ENCODE results near the gene GPR143.

GPR143 gene

DNA sequence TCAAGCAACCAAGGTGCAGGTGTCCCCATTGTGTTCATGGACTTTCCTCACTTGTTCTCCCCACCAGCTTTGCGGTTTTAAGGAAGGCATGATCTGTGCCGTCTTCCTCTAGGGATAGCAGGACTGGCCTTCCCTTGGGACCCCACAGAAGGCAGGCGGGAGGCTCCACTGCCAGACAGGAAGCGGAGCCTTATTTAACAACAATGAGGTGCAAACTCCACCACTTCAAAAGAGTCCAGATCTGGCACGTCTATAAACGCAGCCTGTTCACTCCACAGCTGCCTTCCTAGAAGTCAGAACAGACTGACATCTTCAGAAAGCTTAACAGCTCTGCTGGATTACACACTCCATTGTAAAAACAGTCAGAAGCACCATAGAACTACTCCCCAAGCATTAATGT, 1.7 kb upstream of the GPR143 start:
- DNase-seq: no peak

DNA sequence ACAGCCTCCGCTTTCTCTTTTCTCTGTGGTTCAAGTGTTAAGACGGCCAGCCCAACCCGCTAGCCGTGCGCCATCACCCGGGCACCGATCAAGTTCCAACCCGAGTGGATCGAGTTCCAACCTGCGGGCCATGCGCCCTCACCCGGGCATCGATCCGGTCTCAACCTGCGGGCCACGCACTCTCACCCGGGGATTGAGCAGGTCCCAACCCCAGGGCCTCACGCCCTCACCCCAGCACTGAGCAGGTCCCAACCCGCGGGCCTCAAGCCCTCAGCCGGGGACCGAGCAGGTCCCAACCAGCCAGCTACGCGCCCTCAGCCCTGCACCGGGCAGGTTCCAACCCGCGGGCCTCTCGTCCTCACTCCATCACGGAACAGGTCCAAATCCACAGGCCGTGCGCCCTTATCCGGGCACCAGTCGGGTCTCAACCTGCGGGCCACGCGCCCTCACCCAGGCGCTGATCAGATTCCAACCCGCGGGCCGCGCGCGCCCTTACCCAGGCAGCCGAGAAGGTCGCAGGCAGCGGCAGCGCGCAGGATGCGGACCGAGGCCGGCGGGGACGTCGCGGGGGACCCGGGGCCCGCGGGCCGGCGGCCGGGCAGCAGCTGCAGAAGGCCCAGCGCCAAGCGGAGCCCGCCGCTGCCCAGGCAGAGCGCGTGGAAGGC, 443 bp downstream of the GPR143 start:
- no peak for DNase-seq

DNA sequence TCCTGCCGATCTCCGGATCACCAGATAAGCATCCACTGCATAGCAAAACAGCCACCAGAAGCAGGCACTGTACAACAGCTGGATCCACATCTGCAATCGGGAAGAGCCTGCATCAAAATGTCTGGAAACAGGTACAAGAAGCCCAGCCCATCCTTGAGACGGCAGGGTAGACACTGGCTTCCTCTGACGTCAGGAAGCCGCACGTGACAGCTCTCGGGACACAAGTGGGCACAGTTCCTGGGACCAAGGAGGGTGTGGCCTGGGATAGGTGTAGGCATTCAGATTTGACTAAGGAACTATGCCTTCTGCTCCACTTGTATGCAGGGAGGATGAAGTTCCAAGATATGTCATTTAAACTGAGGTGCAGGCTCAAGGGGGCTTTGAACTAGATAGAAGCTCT, 6.3 kb downstream of the GPR143 start:
- DNase-seq: peak; percentile 24

DNA sequence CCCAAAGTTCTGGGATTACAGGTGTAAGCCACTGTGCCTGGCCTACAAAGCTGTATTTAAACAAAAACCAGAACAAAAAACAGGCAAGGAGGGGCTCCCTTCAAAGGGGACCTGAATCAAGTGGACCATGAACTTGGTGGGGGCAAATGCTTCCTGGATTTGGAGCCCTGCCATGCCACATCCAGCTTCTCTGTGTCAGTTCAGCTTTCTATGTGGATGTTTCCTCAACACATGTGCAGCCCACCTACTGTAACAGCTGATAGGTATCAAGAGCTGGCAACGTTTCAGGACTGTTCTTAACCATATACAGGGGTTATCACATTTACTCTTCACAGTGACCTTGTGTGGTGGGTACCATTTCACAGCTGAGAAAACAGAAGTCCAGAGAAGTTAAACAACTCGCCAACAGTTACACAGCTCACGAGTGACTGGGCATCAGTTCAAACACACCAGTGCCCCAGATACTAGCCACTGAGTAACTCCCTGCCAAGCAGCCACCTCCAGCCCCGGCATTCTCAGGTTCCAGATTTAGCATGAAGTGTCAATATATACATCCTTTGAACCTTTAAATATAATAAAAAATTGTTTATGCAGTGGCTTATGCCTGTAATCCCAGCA, 7.5 kb downstream of the GPR143 start:
- DNase-seq: no peak

DNA sequence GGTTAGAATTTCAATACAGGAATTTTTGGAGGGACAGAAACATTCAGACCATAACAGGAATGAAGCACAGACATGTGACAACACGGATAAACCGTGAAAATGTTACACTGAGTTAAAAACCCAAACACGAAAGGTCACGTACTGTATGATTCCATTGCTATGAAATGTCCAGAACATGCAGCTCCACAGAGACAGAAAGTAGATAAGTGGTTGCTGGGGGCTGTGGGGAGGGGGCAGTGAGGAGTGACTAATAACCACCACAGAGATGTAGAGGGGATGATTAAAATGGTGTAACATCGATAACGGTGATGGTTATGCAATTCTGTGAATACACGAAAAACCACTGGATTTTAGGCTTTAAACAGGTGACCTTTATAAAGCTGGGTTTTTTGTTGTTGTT, 8.3 kb downstream of the GPR143 start:
- DNase-seq: no peak

DNA sequence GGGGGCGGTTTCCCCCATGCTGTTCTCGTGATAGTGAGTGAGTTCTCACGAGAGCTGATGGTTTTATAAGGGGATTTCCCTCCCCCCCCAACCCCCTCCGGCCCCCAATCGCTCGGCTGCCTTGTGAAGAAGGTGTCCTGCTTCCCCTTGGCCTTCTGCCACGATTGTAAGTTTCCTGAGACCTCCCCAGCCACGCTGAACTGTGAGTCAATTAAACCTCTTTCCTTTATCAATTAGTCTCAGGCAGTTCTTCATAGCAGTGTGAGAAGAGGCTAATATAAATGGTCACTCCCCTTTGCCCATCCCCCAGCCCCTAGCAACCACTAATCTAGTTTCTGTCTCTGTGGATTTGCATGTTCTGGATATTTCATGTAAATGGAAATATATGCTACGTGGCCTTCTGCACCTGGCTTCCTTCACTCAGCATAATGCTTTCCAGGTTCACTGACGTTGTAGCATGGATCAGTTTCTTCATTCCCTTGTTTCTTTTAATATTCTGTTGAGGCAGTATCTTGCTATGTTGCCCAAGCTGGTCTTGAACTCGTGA, 16.4 kb downstream of the GPR143 start:
- no peak for DNase-seq

DNA sequence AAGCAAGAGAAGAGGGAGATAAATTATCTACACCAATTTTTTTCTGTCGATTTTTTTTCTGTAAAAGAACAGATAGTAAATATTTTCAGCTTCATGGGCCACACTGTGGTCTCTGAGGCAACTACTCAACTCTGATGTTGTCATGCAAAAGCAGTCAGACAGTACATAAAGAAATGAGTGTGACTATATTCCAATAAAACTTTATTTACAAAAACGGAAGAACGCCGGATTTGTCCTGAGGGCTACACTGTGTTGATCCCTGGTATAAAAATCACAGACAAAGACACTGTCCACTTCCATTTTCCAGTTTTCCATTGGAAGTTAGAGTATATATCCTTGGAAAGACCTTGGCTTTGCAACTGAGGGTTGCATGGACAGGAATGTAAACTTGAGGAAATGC, 18.0 kb downstream of the GPR143 start:
- no peak for DNase-seq

DNA sequence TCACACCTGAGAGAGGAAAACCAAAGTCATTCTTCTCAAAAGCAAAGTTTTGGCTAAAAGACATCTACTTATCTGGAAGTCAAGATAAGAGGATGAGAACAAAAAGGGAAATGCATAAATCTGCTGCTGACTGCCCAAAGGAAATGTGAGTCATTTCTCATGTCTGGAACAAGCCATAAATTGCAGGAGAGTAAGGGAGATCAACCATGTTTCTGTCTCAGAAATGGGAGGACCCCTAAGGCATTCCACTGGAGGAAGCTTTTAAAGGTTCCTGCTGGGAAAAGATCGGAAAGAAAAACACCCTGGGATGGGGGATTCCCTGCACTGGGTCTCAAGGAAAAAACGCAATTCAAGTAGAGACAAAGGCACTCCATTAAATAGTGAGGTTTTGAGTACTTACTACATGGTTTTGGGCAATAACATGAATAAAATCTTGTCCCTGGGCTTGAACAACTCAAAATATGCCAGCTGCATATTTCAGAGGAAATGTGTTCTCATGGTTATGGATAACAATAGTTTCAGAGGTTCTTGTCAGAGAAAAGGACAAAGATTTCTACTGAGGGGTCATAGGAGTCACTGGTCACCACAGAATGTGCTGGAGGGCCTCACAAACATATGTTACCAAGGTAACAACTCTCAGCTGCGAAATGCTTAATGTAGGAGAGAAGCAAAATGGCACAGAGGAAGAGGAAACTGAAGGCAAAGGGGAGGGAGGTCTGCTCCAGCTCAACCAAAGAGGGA, 19.3 kb downstream of the GPR143 start:
- no peak for DNase-seq

DNA sequence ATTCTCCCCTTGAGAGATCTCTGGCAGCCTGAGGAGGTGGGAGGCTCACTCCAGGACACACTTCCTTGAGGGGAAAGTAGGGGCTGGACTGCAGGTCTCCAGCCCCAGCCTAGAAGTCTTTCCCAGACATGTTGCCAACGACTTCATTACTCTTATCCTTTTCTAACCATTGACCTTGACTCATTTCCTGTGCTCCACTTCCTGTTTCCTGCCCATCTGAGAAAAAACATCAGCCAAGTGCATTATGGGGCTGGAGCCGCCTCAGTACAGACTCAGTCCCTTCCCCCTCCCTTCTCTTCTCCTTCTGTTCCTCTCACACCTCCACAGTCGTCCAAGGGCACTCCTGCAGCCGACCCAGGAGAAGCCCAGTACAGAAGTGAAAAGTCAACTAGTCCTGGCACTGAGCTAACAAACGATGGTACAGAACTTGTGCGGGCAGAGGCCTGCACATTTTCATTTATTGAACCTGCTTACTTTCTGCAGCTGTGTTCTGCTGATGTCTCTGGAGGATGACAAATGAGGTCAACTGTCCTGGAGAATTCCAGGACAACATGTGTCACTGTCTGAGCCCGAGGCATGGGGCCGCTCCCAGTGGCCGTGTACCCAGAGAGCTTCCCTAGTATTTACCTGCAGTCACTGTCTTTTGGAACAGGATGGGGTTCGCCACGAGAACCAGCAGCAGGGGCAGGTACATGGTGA, 20.1 kb downstream of the GPR143 start:
- DNase-seq: no peak

DNA sequence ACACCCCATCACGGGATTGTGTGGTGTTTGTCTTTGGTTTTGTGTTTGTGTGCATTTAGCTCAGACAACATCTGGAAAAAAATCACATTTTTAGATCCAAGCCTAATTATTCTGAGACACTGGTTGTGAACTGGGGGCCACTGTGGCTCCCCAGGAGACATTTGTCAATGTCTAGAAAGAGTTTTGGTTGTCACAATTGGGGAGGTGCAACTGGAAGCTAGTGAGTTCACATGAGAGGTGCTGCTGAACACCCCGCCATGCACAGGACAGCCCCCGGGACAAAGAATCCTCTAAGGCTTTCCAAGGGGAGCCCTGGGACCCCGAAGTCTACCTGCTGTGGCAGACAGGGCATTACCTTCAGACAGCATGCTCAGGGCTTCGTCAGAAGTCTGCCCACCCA, 26.5 kb downstream of the GPR143 start:
- no peak for DNase-seq

DNA sequence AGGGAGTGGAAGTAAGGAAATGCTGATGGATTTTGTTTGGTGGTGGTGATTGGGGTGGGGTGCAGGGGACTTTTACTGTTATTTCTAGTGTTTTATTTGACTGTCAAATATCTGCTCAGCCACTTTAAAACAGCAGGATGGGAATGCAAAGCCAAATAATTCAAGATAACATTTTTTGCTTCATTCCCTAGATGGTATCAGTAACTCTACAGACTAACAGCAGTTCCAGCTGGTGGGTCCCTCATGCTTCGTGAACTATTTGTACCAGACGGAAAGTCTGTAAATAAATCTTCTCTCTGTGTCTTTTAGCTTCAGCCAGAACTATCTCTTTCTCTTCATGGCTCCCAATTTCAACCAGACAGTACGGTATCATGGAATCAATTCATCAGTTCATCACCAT, 27.5 kb downstream of the GPR143 start:
- DNase-seq: no peak

DNA sequence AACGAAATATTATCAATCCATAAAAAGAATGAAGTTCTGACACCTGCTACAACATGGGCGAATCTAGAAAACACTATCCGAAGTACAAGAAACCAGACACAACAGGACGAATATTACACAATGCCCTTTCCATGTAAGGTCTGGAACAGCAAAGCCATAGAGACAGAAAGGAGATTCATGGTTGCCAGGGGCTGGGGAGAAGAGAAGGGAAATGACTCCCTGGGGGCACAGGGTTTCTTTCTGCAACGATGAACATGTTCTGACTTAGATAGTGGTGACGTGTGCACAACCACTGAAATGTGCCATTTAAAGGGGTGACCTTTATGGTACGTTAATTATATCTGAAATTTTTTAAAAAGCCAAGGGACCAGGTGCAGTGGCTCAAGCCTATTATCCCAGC, 28.3 kb downstream of the GPR143 start:
- DNase-seq: no peak

DNA sequence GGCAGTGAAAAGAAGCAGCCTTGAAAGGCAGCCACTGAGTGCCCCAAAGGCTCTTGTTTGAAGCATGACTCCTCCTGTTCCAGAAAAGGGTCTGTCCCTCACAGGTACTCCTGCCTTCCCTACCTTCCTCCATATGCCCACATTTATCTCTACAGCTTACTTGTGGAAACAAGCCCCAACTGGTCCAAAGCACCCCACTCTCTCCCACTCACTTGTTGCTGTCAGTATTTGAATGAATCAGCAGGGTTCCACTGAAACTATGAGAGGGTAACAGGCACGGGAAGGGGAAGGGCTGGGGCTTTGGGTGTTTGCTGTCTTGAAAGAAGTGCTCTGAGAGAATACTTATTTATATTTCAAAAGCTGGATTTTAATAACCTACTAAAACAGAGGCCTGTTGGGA, 34.9 kb downstream of the GPR143 start:
- no peak for DNase-seq

DNA sequence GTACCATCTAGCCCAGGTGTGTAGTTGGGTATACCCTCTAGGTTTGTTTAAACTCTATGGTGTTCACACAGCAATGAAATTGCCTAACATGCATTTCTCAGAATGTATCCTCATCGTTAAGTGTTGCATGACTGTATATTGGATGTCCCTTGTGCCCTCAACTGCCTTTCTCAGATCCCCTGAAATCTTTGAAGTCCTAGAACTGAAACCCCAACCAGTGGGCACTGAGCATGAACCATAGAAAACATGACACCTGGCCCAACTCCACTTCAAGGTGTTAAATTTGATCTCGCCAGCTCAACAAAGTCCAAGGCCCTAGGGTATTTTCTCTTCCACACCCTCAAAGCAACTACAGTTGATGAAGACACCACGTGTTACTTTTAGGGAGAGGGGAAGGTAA, 35.6 kb downstream of the GPR143 start:
- no peak for DNase-seq

DNA sequence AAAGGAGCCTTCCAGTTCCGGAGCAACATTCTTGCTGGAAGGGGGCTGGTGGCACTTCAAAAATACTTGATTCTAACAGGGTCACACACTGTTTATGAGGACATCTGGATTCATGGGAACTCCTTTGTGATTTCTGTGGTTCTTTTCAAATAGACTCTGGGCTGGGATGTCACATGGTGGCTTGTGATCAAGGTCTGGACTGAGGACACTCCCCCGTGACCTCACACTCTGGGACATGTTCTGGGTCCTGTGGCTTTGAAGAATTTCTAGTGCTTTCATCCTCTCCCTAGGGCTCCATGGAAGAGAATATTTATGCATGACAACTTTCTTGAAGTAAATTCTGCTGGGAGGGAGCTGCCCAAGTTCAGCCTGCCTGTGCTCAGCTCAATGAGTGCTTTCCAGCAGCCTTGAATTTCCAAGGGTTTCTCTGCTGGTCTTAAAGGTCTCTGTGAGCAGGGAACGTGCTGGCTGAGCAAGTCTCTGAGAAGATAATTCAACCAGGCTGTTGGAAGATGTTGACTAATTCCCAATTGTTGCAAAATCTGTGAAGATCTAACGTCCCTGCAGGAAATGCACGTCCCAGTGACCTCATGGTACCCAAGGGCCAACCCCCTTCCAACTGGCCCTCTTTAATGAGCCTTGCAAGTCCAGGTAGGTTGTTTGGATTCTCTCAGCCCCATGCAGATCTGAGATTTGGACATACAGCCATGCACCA, 36.3 kb downstream of the GPR143 start:
- DNase-seq: no peak

DNA sequence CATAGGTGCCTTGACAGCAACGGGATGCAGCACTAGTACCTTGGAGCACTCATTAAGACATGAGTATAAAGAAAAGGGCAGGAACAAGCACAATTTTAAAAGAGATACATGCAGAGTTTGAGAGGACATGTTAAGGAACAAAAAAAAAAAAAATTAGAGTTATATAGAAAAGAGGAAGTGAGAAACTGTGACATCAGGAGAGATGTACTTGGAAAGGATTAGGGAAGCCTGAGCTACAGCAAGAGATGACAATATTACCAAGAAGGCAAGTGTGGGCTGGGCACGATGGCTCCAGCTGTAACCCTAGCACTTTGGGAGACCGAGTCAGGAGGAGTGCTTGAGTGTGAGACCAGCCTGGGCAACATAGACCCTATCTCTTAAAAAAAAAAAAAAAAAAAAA, 37.4 kb downstream of the GPR143 start:
- no peak for DNase-seq

DNA sequence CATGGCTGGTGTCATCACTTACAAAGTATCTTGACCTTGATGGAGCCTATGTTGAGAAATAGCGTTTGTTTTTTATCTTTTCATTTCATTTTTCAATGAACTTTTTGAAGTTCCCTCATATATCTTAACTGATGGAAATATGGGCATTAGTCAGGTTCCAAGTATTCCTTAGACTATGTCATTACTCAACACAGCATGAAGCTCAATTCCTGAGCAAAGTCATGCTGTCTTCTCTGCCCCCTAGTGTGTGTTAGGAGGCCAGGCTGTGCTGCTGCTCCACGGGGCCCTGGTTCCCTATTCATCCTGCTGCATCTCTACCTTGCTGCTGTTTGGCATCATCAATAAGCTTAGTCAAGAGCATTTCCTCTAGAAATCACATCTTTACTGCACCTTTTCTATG, 40.9 kb downstream of the GPR143 start:
- no peak for DNase-seq

DNA sequence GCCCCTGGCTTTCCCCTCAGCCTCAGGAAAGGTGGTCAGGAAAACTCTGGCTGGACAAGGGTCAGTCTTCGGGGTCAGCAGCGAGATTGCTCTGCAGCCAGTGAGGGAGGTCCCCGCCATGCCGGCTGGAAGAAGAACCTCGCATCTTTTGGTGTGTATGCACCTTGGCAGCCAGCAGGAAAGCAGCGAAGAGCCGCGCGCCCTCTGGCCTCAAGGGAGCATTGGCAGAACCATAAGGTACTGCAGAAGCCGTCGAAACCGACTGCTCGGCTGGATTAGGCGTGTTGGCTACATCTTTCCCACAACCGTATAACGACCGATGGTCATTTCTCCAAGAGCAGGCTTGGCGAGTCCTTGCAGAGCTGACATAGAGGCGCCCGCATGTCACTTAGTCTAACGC, 48.3 kb downstream of the GPR143 start:
- DNase-seq: no peak

DNA sequence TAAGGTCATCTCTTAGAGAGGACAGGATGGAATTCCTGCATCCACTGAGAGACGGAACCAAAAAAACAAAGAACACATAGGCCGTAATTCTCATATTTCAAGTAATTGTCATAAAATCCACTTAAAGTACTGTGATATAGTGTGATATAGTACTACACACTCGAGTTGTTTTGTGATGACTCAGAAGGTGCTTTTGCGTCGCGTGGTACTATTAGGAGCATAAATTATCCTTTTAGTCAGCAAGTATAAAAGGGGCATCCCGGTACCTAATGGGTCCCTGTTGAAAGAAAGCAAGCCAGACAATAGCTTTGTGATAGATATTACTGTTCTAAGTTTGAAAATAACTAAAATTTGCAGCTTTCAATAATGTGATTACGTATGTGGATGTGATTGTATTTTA, 55.3 kb downstream of the GPR143 start:
- DNase-seq: no peak

DNA sequence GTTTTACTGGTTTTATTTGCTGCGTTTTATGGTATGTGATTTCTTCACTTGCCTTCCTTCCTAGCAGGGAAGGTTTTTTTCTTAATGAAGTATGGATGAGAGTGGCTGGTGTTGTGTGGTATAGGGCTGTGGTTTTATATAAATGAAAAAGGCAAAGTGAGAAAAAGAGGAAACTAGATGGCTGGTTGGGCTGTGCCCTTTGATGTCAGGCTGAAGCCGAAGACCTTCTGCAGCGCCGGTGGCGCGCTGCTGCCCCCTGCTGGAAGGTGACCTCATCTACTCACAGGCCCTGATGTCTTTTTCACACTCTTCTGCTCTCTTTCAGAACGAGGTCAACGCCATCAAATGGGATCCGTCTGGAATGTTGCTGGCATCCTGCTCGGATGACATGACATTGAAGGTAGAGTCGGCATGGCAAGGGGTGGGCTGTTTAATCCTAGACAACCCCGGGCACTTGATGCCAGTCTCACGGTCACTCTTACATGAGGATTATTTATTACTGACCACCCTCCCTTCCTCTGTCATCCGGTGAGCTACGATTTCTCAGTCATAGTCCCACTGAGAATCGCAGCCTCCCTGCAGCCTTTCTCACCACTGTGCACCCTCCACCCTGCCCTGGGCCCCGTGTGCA, 56.6 kb downstream of the GPR143 start:
- peak; percentile 21 for DNase-seq

DNA sequence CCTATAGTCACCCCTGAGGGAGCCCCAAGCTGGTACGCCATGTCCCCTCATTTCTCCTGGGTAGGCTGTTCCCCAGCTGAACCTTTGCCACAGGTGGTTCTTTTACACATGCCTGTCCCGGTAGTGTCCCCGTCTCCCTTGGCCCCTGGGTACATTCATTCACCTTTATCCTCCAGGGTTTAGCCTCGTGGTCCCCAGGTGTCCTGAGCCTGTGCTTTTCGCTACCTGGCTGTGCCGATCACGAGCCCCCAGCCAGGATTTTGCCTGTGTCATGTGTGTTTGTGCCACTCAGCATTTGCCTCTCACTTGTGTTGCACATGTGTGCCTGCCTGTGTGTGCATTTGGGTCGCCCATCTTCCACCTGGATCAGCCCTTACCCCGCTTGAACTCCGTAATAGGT, 57.6 kb downstream of the GPR143 start:
- DNase-seq: no peak

DNA sequence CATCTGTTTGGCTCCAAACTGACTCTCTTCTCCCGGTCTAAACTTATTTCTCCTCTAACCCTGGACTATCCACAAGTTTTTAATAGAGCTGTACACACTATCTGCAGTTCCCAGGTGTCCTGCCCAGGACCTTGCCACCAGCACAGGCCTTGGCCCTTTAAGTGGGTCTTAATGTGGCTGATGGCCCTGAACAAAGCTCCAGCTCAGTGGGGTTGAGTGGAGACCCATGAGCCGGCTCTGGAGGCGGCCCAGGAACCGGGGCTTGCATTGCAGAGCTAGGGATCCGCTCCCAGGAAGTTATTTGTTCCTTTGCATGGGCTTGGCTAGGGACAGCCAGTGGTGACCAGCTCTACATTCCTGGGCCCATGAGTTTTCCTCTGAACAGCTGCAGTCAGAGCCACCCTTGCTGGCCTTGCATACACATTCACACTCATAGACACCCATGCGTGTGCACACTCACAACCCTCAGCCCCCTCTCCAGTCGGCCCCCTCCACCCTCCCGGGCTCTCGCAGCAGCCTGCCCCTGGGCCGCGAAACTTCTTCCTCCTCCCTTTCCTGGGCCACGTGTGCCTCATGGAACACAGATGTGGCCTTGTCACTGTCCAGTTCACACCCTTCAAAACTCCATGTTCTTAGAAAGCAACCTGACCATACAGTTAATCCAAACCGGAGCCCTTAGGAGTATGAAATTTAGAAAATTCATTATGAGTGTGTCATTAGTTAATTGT, 58.2 kb downstream of the GPR143 start:
- no peak for DNase-seq
